RPMI8226 (cell line): ENCODE results near the gene SCAP.
"Not testable (repeated sequence)": the region's sequence is repeated elsewhere in the genome, so short reads cannot be mapped to it uniquely, and the experiment has no call there.

Experiments used
- DNase-seq: peaks from one replicate; pipeline ENCODE4 v3.0.0-alpha.2; 2015

SCAP gene

DNA sequence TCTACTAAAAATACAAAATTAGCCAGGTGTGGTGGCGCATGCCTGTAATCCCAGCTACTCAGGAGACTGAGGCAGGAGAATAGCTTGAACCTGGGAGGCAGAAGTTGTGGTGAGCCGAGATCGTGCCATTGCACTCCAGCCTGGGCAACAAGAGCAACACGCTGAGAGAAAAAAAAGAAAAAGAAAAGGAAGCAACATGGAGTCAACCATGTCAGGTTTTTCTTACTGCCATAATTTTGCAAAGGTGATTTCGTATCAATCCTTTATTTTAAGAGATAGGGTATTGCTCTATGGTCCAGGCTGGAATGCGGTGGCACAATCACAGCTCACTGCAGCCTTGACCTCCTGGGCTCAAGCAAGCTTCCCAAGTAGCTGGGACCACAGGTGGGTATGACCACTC lies 4.5 kb upstream of the SCAP start:
- DNase-seq: not testable (repeated sequence)

DNA sequence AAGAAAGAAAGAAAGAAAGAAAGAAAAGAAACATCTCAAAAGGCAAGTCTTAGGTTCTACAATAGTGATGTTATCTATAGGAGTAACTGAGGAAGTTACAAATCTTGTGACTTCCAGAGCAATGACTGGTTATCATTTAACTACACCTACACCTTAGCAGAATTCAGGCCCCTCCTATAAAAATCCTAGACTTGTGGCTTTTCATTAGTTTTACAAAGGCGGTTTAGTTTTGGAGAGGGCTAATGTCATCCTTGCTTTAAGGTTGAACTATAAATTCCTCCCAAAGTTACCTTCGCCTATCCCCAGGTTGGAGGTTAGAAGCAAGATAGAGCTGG lies 4.1 kb upstream of the SCAP start:
- DNase-seq: no peak

DNA sequence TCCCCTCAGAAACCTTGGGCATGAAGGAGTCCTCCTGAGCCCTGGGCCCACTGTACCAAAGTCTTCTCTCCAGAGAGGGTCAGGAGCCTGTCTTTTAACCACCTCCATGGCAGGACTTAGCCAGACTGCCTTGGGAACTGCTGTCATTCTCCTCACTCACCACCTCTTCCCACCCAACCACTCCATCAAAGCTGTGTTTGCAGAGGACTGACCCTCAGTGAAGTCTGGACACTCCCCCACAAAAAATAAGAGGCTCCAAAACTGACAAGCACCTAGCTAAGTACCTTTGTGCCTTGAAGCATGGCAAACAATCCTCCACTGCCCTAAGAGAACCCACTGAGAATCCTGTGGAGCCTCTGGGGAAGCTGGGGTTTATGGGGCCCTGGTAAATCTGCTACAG lies 2.3 kb upstream of the SCAP start:
- no peak for DNase-seq

DNA sequence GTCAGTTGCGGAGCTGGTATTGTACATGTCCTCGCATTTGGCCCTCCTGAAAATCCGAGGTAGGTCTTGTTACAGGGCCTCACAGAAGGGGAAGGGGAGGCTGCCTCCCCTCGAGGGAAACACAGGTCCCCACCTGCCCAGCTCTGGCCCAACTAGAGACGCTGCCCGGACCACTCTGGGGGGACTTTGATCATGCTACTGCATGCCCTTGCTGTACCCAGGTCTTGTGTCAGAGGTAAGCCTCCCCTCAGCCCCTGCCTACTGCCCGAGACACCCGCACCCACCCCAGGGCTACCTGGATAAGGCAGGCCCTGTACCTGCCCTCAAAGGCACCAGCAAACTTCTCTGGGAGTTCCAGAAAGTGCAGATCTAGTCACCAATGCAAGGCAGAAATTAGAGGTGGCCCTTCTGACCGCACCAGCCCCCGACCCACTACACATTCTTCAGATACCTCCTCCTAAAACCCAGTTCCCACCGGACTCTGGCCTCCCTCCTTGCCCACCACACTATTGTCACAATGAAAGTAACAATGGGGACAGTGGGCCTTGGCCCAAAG lies 981 bp upstream of the SCAP start:
- no peak for DNase-seq

DNA sequence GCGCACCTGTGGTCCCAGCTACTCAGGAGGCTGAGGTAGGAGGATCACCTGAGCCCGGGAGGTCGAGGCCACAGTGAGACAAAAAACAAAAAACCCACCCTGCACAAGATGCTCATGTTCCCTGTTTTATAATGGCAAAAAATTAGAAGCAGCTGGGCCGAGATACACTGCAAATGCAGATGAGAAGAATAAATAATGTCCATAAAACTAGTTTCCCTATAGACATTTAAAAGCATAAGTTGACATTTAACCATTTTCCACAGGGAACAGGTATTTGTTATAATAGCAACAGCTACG lies 537 bp upstream of the SCAP start:
- DNase-seq: no peak

DNA sequence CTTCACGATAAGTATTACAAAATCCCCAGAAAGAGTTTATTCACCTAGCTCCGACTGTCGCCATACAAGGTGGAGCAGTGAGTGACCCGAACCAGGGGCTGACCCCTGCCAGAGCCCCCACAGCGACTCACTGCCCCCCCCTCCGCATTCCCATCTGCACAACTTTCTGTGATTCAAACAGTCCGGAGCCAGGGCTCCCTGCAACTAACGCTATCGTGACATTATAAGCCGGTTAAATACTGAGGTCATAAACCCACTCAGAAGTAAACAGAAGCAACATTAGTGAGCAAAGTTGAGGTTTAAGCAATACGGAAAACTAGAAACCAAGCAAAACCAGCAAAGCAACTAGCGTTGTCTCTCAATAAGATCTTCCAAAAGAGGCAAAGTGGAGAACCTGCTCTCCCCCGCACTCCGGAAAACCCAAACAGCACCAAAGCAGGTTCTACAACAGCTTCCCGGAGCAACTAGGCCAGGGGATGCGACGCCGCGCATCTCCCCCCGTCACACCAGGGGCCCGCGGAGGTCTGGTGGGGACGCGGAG lies 642 bp downstream of the SCAP start:
- DNase-seq: peak; percentile 25

DNA sequence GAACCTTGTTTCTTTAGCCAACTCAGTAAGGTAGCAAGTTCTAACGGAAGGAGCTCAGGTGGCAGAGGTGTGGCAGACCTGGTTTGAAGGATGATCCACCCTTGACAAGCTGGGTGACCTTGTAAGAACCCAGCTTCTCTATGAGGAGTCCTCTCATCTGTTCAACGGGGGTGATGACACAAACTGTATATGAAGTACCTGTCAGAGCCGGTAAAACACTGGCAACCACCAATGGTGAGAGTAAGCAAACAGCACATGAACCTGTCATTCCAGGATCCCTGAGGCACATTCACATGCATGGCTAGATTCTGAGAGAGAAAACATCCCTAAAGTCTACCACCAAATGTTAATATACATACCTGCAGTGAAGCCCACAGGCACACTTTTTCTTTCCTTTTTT lies 2.4 kb downstream of the SCAP start:
- DNase-seq: no peak

DNA sequence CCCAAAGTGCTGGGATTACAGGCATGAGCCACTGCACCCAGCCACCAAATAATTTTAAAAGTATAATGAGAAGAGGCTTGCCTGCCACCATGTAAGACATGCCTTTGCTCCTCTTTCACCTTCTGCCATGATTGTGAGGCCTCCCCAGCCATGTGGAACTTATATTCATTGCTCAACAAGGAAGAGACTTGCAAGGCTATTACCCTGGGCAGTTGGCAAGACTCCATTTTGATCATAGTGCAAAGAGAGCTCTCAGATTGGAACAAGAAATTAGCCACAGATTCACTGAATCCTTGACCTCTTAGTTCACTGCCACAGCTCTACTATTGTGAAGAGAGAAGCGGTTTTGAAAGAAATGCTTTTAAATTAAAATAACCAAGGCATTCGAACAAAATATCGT lies 6.1 kb downstream of the SCAP start:
- DNase-seq: no peak

DNA sequence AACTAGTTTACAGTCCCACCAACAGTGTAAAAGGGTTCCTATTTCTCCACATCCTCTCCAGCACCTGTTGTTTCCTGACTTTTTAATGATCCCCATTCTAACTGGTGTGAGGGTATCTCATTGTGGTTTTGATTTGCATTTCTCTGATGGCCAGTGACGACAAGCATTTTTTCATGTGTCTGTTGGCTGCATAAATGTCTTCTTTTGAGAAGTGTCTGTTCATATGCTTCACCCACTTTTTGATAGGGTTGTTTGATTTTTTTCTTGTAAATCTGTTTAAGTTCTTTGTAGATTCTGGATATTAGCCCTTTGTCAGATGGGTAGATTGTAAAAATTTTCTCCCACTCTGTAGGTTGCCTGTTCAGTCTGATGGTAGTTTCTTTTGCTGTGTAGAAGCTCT lies 7.4 kb downstream of the SCAP start:
- DNase-seq: not testable (repeated sequence)

DNA sequence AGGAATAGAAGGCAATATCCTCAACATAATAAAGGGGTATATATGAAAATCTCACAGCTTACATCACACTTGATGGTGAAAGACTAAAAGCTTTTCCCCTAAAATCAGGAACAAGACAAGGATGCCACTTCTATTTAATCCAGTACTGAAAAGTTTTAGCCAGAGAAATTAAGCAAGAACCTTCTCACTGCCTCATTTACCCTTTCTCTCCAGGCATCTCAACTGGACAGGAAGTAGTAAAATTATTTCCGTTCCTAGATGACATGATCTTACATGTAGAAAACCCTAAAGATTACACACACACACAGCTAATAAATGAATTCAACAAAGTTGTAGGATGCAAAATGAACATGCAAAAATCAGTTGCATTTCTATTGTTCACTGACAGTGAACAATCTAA lies 11.2 kb downstream of the SCAP start:
- no peak for DNase-seq

DNA sequence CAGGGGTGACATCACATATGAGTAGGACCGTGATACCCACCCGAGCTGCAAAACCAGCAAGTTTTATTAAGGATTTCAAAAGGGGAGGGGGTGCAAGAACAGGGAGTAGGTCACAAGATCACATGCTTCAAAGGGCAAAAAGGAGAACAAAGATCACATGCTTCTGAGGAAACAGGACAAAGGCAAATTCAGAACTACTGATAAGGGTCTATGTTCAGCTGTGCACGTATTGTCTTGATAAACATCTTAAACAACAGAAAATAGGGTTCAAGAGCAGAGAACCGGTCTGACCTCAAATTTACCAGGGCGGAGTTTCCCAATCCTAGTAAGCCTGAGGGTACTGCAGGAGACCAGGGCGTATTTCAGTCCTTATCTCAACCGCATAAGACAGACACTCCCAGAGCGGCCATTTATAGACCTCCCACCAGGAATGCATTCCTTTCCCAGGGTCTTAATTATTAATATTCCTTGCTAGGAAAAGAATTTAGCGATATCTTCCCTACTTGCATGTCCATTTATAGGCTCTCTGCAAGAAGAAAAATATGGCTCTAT lies 16.1 kb downstream of the SCAP start:
- DNase-seq: not testable (repeated sequence)

DNA sequence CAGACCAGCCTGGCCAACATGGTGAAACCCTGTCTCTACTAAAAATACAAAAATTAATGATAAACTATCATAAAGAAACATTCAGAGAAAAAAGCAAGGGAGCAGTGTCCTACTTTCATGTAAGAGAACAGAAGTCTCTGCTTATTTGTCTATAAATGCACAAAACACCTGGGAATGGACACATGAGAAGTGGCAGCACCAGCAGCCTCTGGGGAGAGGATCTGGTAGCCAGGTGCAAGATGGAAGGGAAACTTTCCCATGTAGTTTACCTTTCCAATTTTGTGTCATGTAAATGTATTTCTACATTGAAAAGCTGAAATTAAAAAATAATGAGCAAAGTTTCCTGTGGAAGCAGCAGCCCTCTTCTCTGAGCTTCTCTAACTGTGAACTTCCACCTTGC lies 18.8 kb downstream of the SCAP start:
- DNase-seq: no peak

DNA sequence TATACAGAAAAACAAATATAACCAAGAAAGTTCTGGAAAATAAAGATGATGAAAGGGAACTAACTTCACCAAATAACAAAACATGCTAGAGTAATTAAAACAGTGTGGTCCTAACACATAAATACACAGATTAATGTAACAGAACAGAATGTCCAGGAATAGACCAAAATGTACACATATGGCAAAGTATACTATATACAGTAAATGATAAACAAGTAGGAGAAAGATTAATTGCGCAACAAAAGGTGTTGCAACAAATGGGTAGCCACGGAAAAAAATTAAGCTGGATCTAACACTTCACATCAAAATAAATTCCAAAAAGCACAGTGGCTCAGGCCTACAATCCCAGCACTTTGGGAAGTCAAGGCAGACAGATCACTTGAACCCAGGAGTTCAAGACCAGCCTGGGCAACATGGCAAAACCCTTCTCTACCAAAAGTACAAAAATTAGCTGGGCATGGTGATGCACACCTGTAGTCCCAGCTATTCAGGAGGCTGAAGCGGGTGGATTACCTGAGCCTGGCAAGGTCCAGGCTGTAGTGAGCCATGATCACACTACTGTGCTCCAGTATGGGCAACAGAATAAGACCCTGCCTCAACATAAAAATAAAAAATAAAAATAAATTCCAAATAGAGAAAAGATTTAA lies 19.8 kb downstream of the SCAP start:
- DNase-seq: no peak

DNA sequence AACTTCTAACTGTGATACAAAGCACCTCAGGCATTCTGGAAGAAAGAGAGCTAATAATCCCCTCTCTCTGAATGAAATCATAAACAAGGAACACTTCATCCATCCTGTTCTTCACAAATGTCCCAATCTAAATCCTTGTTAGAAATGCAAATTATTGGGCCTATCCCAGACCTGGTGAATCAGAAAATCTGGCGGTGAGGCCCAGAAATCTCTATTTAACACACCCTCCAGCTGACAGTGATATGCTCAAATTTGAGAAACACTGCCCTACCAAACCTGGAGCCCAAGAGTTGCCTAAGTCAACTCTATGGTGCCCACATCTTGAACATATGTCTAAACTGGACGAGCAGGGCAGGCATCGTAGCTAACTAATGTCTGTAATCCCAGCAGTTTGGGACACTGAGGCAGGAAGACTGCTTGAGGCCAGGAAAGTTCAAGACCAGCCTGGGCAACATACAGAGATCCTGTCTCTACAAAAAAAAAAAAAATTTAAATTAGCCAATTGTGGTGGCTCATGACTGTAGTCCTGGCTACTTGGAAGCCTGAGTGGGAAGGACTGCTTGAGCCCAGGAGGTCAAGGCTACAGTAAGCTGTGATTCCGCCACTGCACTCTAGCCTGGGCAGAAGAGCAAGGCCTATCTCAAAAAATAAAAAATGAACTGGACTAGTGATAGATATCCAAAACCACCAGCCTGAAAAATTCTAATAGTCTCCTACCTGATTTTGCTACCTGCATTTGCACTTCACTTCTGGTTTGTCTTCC lies 23.1 kb downstream of the SCAP start:
- no peak for DNase-seq

DNA sequence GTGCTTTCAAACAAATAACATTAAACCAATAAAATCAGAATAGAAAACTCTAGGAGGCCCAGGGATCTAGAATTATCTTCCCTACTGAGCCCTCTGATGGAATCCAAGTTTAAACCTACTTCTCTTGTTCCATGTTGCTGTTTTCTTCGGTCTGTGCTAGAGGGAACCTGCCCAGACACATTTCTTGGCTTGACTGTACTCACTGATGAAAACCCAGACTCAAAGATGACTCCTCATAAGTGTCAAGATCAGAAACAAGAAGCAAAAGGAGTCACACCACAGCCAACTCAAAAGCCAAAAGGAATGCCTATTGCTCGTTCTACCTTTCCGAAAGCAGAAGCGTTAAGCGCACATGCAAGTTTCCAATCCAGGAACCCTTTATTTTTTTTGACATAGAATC lies 31.6 kb downstream of the SCAP start:
- DNase-seq: no peak

DNA sequence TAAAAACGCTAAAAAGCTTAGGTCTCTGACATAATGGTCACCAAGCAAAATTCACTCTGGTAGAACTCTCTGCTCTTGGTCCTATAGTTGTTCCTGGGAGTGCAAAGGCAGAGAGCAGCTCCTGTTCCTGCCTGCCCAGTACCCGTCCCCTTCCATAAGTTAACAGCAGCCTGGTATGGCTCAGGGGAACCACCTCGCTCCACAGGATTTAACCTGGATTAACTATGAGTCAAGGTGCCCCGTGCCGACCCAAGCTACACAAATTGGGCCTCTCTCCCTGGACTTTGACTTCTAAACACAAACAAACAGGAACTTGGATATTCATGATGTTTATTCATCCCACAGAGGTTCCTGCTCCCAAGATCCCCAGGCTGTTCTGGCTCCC lies 32.1 kb downstream of the SCAP start:
- no peak for DNase-seq

DNA sequence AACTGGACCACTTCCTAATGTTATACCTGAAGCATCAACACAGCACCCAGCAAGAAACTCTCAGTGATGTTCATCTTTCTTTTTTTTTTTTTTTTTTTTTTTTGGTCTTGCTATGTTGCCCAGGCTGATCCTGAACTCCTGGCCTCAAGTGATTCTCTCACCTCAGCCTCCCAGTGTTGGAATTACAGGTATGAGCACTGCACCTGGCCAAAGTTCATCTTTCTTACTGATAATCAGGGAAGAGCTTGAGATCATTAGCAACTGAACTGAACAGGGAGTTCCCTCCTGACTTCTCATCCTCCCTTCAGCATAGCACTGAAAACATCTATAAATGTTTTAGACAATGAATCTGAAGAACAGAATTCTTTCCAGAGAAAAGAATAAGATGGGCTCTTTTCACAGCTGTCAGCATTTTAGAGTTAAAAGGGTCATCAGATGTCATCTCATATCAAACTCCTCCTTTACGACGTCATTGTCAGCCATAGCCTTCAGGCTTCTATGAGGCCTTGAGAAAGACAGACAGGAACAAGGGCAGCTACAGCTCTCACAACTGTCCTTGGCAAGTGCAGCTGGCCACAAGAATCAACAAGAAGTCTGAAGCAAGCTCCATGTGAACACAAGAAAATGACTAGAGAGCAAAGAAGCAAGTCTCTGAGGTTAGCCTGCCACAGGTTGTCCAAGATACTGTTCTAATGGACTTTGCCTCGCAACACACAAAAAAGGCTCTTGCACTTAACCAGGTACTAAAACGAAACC lies 33.8 kb downstream of the SCAP start:
- no peak for DNase-seq

DNA sequence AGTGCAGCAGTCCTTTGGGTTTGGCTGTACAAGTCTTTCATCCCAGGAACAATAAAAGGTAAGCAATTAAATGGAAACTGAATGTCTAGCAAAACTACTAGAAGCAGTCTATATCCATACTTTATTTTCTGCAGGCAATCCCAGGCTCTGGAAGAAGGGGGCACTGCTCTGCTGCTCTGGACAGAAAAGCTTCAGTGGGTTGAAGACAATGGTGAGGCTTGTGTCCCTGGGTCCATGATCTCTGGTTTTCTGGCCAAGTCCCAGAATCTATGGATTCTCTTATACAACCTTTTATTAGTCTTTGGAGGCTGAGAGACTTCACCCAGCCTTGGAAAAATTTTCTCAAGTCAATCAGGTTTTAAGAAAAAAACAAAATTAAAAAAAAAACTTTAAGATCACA lies 35.6 kb downstream of the SCAP start:
- DNase-seq: no peak

DNA sequence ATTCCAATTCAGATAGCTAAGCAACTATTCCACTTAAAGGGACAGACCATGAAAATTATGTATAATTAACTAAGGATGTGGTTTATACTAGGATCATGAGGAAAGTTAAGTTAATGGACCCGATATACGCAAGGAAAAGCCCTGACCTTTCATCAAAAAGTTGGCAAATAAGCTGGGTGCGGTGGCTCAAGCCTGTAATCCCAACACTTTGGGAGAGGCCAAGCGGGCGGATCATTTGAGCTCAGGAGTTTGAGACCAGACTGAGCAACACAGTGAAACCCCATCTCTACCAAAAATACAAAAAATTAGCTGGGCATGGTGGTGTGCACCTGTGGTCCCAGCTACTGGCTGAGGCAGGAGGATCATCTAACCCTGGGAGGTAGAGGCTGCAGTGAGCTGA lies 39.6 kb downstream of the SCAP start:
- no peak for DNase-seq

DNA sequence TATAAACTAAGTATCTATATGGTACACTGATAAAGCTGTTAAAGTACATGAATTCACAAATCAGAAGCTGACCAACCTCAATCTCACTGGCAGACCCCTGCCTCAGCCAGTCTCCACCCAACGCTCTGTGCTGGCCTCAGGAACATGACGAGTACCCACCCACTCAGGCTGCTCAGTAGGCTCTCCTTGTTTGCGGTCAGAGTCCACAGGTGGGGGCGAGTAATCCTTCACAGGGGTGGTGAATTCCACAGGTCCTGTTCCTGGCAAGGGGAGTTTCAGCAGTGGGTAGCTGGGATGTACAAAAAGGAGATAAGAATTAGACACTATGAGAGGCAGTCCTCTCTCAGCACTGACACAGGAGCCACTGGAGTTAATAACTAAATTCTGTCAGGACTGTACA lies 40.9 kb downstream of the SCAP start:
- DNase-seq: no peak

DNA sequence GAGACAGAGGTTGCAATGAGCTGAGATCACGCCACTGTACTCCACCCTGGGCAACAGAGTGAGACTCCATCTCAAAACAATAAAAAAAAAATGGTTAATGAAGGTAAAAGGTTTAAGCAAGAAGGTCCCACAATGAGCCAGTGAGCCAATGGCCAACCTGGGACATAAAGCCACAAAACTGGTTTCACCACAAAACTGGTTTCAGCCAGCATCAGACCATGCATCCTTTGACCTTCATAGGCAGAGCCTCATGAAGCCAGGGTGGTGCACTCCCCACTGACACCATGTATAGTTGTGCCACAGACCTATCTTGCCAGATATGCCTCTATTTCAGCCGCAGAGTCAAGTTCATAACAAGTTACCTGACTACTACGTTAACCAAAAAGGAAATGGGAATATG lies 41.9 kb downstream of the SCAP start:
- no peak for DNase-seq

DNA sequence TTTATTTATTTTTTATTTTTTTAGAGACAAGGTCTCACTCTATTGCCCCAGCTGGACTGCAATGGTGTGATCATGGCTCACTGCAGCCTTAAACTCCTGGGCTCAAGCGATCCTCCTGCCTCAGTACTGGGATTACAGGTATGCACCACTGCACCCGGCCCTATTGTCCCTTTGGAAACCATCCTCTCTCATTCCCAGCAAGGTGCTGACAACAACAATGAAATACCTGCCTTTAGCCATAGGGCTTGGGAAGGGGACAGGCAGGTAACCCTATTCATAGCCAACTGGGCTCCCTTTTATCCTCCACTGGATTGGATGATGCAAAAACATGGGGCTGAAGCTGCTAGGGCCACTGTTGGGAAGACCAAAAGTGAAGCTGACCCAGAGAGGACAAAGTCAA lies 43.1 kb downstream of the SCAP start:
- no peak for DNase-seq

DNA sequence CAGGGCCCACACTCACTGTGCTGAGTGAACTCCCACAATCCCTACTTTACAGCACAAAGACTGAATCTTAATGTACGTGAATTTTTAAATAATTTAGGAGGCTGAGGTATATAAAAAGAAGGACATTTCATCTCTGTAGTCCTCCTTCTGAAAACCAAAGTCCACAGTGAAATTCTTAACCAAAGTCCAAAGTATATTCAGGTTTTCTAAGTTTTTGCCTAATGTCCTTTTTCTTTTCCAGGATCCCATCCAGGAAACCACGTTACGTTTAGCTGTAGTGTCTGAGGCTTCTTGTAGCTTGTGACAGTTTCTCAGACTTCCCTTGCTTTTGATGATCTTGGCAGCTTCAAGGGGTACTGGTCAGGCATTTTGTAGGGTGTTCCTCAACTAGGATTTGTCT lies 44.5 kb downstream of the SCAP start:
- DNase-seq: no peak

DNA sequence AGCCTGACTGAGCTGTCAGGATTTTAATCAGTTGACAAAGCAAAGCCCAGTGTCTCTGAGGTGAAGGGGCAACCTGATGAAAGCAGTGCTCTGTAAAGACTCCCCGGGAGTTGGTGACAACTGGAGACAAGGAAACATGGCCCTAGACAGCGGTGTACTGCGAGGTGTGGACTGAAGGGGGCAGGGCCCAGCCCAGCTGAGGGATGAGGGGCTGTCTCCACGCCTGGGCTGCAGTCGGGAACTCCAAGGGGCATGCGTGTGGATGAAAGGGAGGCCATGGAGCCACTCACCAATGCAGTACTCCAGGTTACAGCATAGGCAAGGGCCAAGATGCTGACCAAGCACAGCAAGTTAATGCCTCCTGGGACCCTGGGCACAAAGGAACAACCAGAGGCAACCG lies 45.1 kb downstream of the SCAP start:
- no peak for DNase-seq
